HCEC 1CT (cell line): ENCODE measurements around the gene DNAH8.
"Not testable (repeated sequence)": the region's sequence is repeated elsewhere in the genome, so short reads cannot be mapped to it uniquely, and the experiment has no call there.

Experiments
- DNase-seq: peaks from one replicate; pipeline ENCODE4 v3.0.0-alpha.2; 2017

The DNAH8 gene

GRCh38 chr6:38846844-38847243 is 131.7 kb downstream of the DNAH8 start:
- DNase-seq: no peak

DNA sequence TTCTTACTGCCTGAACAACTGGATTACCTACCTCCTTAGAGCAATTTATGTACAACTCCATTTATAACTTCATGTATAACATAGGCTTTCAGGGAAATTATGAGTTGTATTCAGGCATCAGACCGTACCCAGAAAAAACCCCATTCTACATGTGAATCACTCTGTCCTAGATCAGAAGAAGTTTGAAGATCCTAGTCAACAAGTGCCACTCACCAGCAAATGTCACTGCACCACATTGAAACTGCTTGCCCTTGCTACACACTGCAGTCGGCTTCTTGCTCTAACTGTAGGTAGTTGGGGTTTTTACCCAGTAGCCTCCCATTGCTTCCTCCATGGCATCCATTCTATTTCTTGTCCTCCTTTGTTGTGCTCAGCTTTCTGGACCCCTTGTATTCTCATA is 132.4 kb downstream of the DNAH8 start:
- DNase-seq: no peak

DNA sequence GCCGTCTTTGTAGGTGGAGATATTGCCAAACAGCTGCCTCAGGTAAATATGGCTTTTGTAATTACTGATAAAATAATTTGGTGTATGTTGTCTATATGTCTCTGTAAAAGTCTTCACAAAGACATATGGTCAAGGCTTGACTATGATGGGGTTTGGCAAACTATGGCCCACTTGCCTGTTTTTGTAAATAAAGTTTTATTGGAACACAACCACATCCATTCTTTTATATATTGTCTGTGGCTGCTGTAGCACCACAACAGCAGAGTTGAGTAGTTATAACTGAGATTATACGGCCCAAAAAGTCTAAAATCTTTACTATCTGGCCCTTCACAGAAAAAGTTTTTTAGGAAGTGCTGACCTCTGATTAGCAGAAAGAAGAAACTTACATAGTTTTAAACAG is 133.6 kb downstream of the DNAH8 start:
- no peak for DNase-seq

DNA sequence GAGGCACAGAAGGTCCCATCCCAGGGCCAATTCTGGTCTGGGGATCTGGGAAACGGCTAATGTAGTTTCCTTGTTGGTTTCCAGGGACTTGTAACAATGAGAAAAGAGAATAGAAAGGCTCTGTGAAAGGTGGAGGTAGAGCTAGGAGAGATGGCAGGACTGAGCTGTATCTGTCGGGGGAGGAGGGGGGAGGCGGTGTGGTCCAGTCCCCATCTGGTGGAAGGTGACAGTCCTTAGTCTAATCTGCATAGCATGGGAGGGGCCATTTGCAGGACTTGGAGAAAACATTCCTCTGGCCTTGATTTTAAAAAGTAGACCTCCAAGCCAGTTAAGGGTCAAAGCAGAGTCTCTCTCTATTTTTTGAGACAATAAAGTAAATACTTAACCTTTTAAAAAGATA is 137.1 kb downstream of the DNAH8 start:
- DNase-seq: no peak

DNA sequence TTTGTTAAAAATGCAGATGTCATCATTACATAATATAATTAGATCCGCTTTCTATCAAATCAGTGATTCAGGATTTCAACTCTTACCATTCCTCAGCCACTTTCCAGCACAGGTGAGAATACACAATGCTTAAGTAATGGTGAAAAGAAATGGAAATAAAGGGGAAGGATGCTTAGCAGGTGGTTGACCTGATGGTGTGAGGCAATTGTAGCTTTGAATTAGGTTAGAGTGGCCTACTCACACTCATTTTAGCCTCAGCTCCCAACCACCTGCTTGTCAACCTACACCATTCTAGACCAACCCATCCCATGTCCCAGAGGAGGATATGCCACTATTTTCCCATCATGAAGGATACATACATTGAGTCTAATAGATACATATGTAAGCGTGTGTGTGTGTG is 138.1 kb downstream of the DNAH8 start:
- DNase-seq: no peak

- no peak for DNase-seq
Measured at GRCh38 chr6:38856492-38856891, 141.4 kb downstream of the DNAH8 start.

DNA sequence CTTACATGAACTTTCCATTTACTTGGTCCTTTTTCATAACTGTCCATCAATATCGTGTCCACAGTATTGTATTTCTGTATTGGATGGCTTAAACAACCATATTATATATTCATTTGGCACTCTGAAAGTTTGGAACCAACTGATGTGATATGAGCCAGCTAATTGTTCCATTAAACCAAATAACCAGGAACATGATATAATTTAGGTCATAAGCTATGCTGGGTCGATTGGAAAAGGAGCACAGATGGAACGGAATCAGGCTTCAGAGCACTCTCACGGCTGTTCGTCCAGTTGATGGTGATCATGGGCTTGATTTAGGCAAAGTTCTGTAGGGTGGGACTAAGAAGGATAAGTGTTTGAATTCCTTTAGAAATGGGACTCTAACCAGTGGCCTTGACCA is 142.7 kb downstream of the DNAH8 start:
- DNase-seq: no peak

- DNase-seq: no peak
Measured at GRCh38 chr6:38860041-38860440, 144.9 kb downstream of the DNAH8 start.

DNA sequence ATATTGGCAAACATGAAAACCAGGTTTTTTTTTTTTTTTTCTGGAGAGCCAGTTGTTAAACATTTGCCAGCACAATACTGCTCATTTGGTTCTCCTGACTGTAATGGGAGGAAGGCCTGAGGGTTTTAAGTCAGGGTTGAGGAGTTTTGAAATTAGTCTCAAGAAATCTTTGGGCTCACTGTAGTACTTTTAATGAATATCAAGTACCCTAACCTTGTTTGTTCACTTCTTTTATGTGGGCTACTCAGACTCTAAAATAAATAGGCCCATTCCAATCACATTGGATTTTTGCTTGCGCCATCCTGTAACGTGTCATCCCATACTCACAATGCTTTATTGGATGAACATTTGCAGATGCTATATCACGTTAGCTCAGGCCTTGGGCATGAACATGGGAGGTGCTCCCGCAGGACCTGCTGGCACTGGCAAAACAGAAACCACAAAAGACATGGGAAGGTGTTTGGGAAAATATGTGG is 146.9 kb downstream of the DNAH8 start:
- no peak for DNase-seq

DNA sequence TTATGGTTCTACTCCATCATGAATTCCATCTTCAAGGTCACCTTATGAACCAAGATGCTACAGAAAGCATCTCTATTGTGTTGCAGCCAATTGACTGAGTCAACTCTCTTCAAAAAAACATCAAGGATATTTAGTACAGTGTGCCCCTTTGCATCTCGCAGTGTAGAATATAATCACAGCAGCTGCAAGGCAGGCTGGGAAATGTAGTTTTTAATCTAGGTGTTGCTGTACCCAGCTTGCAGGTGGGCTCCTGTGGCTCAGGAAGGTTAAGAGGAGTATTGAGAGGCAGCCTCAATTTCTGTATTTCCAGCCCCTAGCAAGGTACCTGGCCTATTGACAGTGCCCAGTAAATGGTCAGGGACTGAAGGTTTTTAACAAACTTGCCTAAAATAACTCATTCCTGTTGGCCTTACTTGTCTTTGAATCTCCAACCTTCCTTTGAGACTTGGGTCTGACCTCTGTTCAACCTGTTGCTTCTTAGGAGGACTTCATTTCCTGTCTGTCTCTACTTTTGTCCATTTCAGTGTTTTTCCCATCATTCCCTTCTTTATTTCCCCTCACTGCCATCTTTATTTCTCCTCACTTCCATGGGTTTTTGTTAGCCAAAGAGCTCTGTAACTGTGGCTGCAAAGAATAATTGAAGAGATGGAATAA is 150.5 kb downstream of the DNAH8 start:
- no peak for DNase-seq

- DNase-seq: no peak
Measured at GRCh38 chr6:38867726-38868125, 152.6 kb downstream of the DNAH8 start.

GRCh38 chr6:38871741-38872568 is 156.8 kb downstream of the DNAH8 start:
- peak; percentile 26 for DNase-seq

DNA sequence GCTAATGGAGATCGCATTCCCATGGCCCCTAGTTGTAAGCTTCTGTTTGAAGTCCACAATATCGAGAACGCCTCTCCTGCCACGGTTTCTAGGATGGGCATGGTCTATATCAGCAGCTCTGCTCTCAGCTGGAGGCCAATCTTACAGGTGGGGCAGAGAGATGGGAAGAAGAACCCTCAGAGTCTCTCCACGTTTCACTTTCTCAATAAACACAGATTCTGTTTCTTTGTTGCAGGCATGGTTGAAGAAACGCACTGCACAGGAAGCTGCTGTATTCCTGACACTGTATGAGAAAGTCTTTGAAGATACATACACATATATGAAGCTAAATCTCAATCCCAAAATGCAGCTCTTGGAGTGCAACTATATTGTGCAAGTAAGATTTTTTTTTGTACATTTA is 157.9 kb downstream of the DNAH8 start:
- DNase-seq: no peak

- not testable (repeated sequence) for DNase-seq
Measured at GRCh38 chr6:38873816-38874215, 158.7 kb downstream of the DNAH8 start.

DNA sequence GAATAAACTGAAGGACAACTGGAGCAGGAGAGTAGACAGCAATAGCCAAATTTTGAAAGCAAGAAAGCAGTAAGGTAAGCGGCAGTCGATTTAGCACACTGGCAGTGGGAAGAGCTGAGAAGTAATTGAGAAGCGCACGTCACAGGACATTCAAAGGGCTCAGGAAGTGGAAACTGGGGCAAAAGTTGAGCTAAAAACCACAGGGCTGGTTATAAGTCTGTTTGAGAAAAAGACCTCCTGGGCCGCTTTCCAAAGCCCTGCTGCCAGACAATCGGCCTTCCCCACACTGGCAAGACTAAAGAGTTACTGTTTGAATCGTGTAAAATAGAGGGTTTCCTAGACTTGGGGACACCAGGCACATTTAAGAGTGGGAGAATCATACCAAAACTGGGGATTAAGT is 161.4 kb downstream of the DNAH8 start:
- no peak for DNase-seq

GRCh38 chr6:38877721-38878120 is 162.6 kb downstream of the DNAH8 start:
- no peak for DNase-seq

DNA sequence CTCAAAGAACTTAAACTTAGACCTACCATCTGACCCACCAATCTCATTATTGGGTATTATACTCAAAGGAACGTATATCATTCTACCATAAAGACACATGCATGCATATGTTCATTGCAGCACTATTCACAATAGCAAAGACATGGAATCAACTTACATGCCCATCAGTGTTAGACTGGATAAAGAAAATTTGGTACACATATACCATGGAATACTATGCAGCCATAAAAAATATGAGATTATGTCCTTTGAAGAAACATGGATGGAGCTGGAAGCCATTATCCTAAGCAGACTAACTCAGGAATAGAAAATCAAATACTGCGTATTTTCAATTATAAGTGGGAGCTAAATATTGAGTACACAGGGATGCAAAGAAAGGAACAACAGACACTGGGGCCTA is 167.0 kb downstream of the DNAH8 start:
- no peak for DNase-seq

DNA sequence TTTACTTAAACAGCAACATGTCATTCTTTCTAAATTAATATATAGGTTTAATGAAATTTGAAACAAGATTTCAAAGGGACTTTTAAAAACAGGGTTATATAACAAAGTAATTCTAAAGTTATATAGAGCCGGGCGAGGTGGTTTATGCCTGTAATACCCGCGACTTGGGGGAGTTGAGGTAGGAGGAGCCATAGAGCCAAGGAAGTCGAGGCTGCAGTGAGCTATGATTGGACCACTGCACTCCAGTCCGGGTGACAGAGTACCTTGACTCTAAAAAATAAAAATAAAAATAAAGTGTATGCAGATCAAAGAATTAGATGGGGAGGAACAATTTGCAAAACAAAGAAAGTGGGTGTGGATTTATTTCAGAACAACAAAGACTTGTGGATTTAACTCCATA is 182.4 kb downstream of the DNAH8 start:
- DNase-seq: no peak

DNA sequence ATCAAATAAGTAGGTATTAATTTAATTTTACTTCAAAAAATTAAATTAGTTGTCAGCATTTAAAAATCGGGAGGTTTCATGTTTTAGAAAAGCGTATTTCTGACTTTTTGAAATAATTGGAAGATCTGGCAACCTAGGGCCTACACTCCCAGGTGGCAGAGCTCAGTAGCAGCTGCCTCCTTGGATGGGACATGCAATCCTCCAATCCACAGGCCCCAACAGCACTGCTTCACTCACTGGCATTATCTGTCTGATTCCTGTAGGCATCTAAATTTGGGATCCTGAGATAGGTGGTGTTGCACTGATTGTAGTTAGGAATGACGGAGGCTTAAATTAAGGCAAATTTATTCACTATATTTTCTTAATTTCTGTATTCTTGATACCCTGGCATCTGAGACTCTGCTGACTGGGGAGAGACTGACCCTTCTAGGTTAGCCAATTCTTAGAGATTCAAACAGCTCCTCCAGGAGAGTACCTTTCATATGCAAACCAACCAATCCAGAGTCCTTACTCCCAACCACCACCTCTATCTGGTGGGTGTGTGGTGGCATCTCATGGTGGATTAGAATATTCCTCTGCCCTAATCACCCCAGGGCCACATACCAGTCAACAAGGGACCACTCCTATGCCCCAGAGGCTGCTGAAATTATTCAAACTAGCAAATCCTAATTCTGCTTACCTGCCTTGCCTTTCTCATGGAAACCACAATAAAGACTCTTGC is 186.9 kb downstream of the DNAH8 start:
- no peak for DNase-seq

DNA sequence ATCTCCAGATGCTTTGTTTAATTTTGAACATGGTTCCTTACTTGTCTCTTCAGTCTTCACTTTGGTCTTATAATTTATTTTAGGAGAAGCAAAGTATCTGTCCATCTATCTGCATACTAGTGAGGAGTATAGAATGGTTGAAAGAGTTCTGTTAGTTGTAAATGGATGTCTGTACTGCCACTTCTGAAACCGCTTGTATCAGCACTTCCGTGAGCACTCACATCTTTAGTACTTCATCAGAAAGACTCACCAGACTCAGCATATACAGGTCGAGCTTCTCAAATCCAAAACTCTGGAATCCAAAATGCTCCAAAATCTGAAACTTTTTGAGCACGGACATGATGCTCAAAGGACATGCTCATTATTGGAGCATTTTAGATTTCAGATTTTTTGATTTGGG is 191.5 kb downstream of the DNAH8 start:
- DNase-seq: no peak

GRCh38 chr6:38907264-38907663 is 192.2 kb downstream of the DNAH8 start:
- no peak for DNase-seq

GRCh38 chr6:38909015-38909730 is 194.1 kb downstream of the DNAH8 start:
- no peak for DNase-seq

GRCh38 chr6:38910207-38910606 is 195.1 kb downstream of the DNAH8 start:
- no peak for DNase-seq
